DOHH2 (cell line): Measurements from ENCODE around the gene DPH6.

Source experiments
- H3F3A ChIP-seq: fragments of 200-600 bp; sonication (generic), shearing (Covaris generic); 2 replicates; pipeline ENCODE4 v1.6.0; 2016; ENCODE audit warnings: antibody characterized with exemption, mild to moderate bottlenecking; ENCODE audit not compliant: control insufficient read depth, insufficient read depth
- H3K27ac ChIP-seq: fragments of 200-600 bp; sonication (generic); 2 replicates; pipeline ENCODE4 v1.5.1; 2014; ENCODE audit warnings: low read depth, mild to moderate bottlenecking, low read length, moderate library complexity
- H3K27me3 ChIP-seq: fragments of 200-600 bp; sonication (generic); 2 replicates; pipeline ENCODE4 v1.6.1; 2014; ENCODE audit warnings: mild to moderate bottlenecking, low read length, mixed read lengths; ENCODE audit not compliant: control insufficient read depth
- H3K36me3 ChIP-seq: fragments of 200-600 bp; sonication (generic); 2 replicates; pipeline ENCODE4 v1.6.1; 2014; ENCODE audit warnings: mild to moderate bottlenecking, low read length, moderate library complexity, mixed read lengths; ENCODE audit not compliant: control insufficient read depth
- H3K4me1 ChIP-seq: fragments of 200-600 bp; sonication (generic); 2 replicates; pipeline ENCODE4 v1.6.1; 2014; ENCODE audit warnings: mild to moderate bottlenecking, low read length, mixed read lengths; ENCODE audit not compliant: control insufficient read depth
- H3K4me2 ChIP-seq: fragments of 200-600 bp; sonication (generic); 2 replicates; pipeline ENCODE4 v1.6.0; 2014; ENCODE audit warnings: mild to moderate bottlenecking, low read length, moderate library complexity
- H3K4me3 ChIP-seq: fragments of 200-600 bp; sonication (generic); 2 replicates; pipeline ENCODE4 v1.5.1; 2014; ENCODE audit warnings: mild to moderate bottlenecking, low read length, mixed read lengths
- H3K79me2 ChIP-seq: fragments of 200-600 bp; sonication (generic); 2 replicates; pipeline ENCODE4 v1.6.1; 2014; ENCODE audit warnings: mild to moderate bottlenecking, low read length, mixed read lengths; ENCODE audit not compliant: control insufficient read depth
- H3K9me2 ChIP-seq: fragments of 200-600 bp; sonication (generic); replicated peaks from 2 replicates; pipeline ENCODE4 v1.6.1; 2014; ENCODE audit warnings: mild to moderate bottlenecking, low read length, mixed read lengths; ENCODE audit not compliant: control insufficient read depth
- H3K9me3 ChIP-seq: fragments of 200-600 bp; sonication (generic); 2 replicates; pipeline ENCODE4 v1.6.1; 2014; ENCODE audit warnings: antibody characterized with exemption, low read length, mixed read lengths; ENCODE audit not compliant: control insufficient read depth, insufficient read depth
- H4K20me1 ChIP-seq: fragments of 200-600 bp; sonication (generic); 2 replicates; pipeline ENCODE4 v1.6.0; 2014; ENCODE audit warnings: low read depth, mild to moderate bottlenecking, antibody characterized with exemption, low read length, moderate library complexity; ENCODE audit not compliant: control insufficient read depth, insufficient read depth
- CTCF ChIP-seq: fragments of 200-600 bp; sonication (generic); IDR thresholded peaks from one replicate; pipeline ENCODE4 v1.5.1; 2014; ENCODE audit warnings: antibody characterized with exemption, mild to moderate bottlenecking, low read depth, low read length; ENCODE audit not compliant: poor library complexity, severe bottlenecking
- EZH2phosphoT487 ChIP-seq: fragments of 200-600 bp; sonication (generic); IDR thresholded peaks from 2 replicates; pipeline ENCODE4 v1.6.1; 2017; ENCODE audit warnings: borderline replicate concordance, mild to moderate bottlenecking, antibody characterized with exemption, low read length, moderate library complexity, mixed read lengths

DPH6 gene

GRCh38 chr15:35376707-35377106, 169.3 kb downstream of the DPH6 start:
- Histone ChIP-seq H3K9me2 (no peaks in the 10 kb centered on the region), H3K27ac (no peak overlapping the region)
- TF ChIP-seq EZH2phosphoT487 (no peak), CTCF (no peak)

GRCh38 chr15:35374661-35375060, 171.3 kb downstream of the DPH6 start:
- Histone ChIP-seq H3F3A (no peaks in the 10 kb centered on the region), H3K9me2 (no peaks in the 10 kb centered on the region), H4K20me1 (no peaks in the 10 kb centered on the region), H3K4me3 (no peak overlapping the region), H3K9me3 (no peaks in the 10 kb centered on the region), H3K4me2 (no peak overlapping the region), H3K27ac (no peak overlapping the region), H3K36me3 (no peaks in the 10 kb centered on the region), H3K4me1 (no peaks in the 10 kb centered on the region), H3K27me3 (no peaks in the 10 kb centered on the region), H3K79me2 (no peaks in the 10 kb centered on the region)
- TF ChIP-seq CTCF, result no peak
- no peak for TF ChIP-seq EZH2phosphoT487

More at GRCh38 chr15:35376707-35377106, 169.3 kb downstream of the DPH6 start:
- H3K27me3 ChIP-seq, result no peaks in the 10 kb centered on the region
- H3K9me3 ChIP-seq, result no peaks in the 10 kb centered on the region
- H3K36me3 ChIP-seq, result no peaks in the 10 kb centered on the region
- no peak overlapping the region for H3K4me3 ChIP-seq
- no peaks in the 10 kb centered on the region for H3F3A ChIP-seq
- no peaks in the 10 kb centered on the region for H3K4me1 ChIP-seq
- no peak overlapping the region for H3K4me2 ChIP-seq
- no peaks in the 10 kb centered on the region for H3K79me2 ChIP-seq
- no peaks in the 10 kb centered on the region for H4K20me1 ChIP-seq

- H3K9me2 ChIP-seq, result no peaks in the 10 kb centered on the region
- H3F3A ChIP-seq, result no peaks in the 10 kb centered on the region
- no peaks in the 10 kb centered on the region for H4K20me1 ChIP-seq
- no peaks in the 10 kb centered on the region for H3K36me3 ChIP-seq
- no peaks in the 10 kb centered on the region for H3K4me1 ChIP-seq
- no peak overlapping the region for H3K4me2 ChIP-seq
- no peak for TF ChIP-seq EZH2phosphoT487
- no peak for TF ChIP-seq CTCF
- no peaks in the 10 kb centered on the region for H3K9me3 ChIP-seq
- H3K27ac ChIP-seq, result no peak overlapping the region
- no peak overlapping the region for H3K4me3 ChIP-seq
- H3K79me2 ChIP-seq, result no peaks in the 10 kb centered on the region
- no peaks in the 10 kb centered on the region for H3K27me3 ChIP-seq
Observed at GRCh38 chr15:35362195-35362829, 183.7 kb downstream of the DPH6 start.
